Epithelial cell of umbilical artery (primary cell): Measurements from ENCODE around the gene LAT. TPM values are rescaled to one million over a fixed set of nuclear protein-coding genes. Genes with fewer than 3 reads are reported as not detected.

Experiments
- total RNA-seq: library from RNA; depleted of rRNA; stranded (reverse); fragments of >200 nt; gene quantifications from 2 replicates; pipeline ENCODE4 v1.2.3, GENCODE V29; 2014

LAT gene, protein sequence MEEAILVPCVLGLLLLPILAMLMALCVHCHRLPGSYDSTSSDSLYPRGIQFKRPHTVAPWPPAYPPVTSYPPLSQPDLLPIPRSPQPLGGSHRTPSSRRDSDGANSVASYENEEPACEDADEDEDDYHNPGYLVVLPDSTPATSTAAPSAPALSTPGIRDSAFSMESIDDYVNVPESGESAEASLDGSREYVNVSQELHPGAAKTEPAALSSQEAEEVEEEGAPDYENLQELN
- 0.15 and 0.65 TPM in 2 replicates for total RNA-seq

GRCh38 chr16:28984619-28985135 is at the start of gene LAT:
Gene LAT, plus strand, starts transcription at chr16:28985052. Its CDS starts 366 bp downstream, at chr16:28985418.

GRCh38 chr16:28950648-28951409 is 34.0 kb upstream of the LAT start, which contains the start of gene NFATC2IP:
Gene NFATC2IP, plus strand, starts transcription at chr16:28950937. Its CDS starts 75 bp downstream, at chr16:28951012.

DNA sequence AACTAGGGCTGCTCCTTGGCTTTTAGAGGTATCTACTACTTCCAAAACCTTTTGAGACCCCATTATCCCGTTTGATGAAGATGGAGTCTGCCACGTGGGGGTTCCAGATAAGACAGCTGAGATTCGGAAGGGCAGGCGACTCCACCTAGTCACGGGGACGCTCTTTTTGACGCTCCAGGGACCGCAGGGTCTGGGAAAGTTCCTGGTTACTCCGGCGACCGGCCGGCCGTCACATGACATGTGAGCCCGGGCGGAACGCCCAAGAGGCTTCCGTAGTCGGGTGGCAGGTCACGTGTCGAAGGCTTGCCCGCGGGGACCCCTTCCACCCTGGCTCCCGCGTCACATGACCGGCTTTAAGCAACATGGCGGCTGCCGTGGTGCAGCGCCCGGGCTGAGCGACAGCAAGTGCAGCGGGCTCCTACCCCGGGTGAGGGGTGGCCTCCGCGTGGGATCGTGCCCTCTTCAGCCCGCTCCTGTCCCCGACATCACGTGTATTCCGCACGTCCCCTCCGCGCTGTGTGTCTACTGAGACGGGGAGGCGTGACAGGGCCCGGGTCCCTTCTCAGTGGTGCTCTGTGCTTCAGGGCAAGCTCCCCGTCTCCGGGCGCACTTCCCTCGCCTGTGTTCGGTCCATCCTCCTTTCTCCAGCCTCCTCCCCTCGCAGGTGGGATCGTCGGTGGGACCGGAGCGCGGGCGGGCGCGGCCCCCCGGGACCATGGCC is 10.3 kb upstream of the LAT start, which contains the start of gene SPNS1:
SPNS1 (plus strand) TSS at position 342 of the 721 bp plus-strand sequence; CDS start at position 716, 374 bp downstream.

Other genes starting within 250 kb of the LAT start
- 1.6 and 1.7 TPM in 2 replicates for gene NPIPB9, start 233.3 kb upstream of the LAT start, total RNA-seq
- 25.7 and 26.3 TPM in 2 replicates for gene ATXN2L, start 162.1 kb upstream of the LAT start, total RNA-seq
- gene TUFM, start 138.7 kb upstream of the LAT start, total RNA-seq = 150 and 187 TPM in 2 replicates
- 6.8 and 7.3 TPM in 2 replicates for gene SH2B1, start 121.2 kb upstream of the LAT start, total RNA-seq
- under 0.01 and 0.30 TPM in 2 replicates for gene ATP2A1, start 106.6 kb upstream of the LAT start, total RNA-seq
- gene RABEP2, start 59.8 kb upstream of the LAT start, total RNA-seq = 41.3 and 48.5 TPM in 2 replicates
- 0.32 TPM in 1 of 2 replicates, not detected in the other for gene CD19, start 53.1 kb upstream of the LAT start, total RNA-seq
- gene NFATC2IP, start 34.1 kb upstream of the LAT start, total RNA-seq = 14.9 and 20.1 TPM in 2 replicates
- gene SPNS1, start 10.3 kb upstream of the LAT start, total RNA-seq = 22.8 and 24.0 TPM in 2 replicates